ENCODE results near the gene ANLN. TPM values are rescaled to one million over a fixed set of nuclear protein-coding genes. Genes with fewer than 3 reads are reported as not detected.

The ANLN gene, protein sequence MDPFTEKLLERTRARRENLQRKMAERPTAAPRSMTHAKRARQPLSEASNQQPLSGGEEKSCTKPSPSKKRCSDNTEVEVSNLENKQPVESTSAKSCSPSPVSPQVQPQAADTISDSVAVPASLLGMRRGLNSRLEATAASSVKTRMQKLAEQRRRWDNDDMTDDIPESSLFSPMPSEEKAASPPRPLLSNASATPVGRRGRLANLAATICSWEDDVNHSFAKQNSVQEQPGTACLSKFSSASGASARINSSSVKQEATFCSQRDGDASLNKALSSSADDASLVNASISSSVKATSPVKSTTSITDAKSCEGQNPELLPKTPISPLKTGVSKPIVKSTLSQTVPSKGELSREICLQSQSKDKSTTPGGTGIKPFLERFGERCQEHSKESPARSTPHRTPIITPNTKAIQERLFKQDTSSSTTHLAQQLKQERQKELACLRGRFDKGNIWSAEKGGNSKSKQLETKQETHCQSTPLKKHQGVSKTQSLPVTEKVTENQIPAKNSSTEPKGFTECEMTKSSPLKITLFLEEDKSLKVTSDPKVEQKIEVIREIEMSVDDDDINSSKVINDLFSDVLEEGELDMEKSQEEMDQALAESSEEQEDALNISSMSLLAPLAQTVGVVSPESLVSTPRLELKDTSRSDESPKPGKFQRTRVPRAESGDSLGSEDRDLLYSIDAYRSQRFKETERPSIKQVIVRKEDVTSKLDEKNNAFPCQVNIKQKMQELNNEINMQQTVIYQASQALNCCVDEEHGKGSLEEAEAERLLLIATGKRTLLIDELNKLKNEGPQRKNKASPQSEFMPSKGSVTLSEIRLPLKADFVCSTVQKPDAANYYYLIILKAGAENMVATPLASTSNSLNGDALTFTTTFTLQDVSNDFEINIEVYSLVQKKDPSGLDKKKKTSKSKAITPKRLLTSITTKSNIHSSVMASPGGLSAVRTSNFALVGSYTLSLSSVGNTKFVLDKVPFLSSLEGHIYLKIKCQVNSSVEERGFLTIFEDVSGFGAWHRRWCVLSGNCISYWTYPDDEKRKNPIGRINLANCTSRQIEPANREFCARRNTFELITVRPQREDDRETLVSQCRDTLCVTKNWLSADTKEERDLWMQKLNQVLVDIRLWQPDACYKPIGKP
- total RNA-seq: 10 to 100 TPM in 1 of 4 donors, 1 to 10 TPM in 1, under 1 TPM in 2; 0.26 to 43.8 (median 2.9) TPM

DNA sequence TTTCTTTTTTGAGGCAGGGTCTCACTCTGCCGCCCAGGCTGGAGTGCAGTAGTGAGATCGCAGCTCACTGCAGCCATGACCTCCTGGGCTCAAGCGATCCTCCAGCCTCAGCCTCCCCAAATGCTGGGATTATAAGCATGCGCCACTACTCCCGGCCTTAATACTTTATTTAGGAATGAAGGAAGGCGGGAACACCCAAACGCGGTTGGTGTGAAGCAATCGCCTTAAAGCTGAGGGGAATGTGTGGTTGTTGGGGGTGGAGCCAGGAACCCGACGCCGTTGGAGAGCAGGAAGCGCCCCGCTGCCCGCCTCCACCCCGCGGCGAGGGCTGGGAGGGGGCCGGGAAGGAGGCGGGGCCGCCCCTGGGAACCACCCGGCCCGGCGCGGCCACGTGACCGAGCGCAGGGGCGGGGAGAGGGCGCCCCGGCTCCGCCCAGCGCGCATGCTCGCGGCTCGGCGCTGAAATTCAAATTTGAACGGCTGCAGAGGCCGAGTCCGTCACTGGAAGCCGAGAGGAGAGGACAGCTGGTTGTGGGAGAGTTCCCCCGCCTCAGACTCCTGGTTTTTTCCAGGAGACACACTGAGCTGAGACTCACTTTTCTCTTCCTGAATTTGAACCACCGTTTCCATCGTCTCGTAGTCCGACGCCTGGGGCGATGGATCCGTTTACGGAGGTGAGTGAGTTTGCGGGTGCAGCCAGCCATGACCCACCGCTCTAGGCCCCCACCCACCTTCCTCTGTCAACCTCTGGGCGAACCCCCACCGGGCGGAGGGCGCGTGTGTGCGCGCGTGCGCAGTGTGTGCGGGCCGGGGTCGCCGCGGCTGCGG is at the start of gene ANLN:
Gene ANLN, plus strand, starts transcription at position 492 of the 828 bp plus-strand sequence. Its CDS starts 165 bp downstream, at position 657.
- H3K4me1 ChIP-seq: peaks cover 0 to 10% of the 10 kb centered on the region in 2 donors
- DNase-seq: peak; percentile 93

DNA sequence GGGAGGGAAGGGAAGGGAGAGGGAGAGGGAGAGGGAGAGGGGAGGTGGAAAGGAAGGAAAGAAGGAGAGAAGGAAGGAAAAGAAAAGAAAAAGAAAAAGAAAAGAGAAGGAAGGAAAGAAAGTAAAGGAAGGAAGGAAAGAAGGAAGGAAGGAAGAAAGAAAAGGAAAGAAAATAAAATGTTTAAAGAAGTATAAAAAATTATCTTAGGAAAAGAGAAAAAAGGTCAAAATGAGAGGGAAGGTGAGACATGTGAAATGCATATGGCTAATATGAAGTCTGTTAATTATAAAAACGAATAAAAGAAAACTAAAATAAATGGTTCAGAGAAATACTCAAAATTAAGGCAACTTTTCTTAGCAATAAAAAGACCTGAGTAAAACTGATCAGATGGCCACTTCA is 46.1 kb upstream of the ANLN start:
- no peak overlapping the region for H3K4me3 ChIP-seq
- no peaks in the 10 kb centered on the region for H3K4me1 ChIP-seq
- H3K36me3 ChIP-seq: no peaks in the 10 kb centered on the region
- H3K27me3 ChIP-seq: no peaks in the 10 kb centered on the region
- no peak for DNase-seq
- H3K27ac ChIP-seq: no peak overlapping the region
- no peaks in the 10 kb centered on the region for H3K9me3 ChIP-seq
- TF ChIP-seq, protein P1, sequence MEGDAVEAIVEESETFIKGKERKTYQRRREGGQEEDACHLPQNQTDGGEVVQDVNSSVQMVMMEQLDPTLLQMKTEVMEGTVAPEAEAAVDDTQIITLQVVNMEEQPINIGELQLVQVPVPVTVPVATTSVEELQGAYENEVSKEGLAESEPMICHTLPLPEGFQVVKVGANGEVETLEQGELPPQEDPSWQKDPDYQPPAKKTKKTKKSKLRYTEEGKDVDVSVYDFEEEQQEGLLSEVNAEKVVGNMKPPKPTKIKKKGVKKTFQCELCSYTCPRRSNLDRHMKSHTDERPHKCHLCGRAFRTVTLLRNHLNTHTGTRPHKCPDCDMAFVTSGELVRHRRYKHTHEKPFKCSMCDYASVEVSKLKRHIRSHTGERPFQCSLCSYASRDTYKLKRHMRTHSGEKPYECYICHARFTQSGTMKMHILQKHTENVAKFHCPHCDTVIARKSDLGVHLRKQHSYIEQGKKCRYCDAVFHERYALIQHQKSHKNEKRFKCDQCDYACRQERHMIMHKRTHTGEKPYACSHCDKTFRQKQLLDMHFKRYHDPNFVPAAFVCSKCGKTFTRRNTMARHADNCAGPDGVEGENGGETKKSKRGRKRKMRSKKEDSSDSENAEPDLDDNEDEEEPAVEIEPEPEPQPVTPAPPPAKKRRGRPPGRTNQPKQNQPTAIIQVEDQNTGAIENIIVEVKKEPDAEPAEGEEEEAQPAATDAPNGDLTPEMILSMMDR (IDR thresholded peaks at IDR 0.05): no peak
- TF ChIP-seq POLR2A (IDR thresholded peaks at IDR 0.05): no peak
- intact Hi-C loops (cut with DNase I; ENCODE audit: low total_unique reads): no loop called here

More for the DNA sequence above, at the start of gene ANLN:
- Histone ChIP-seq H3K9me3 (no peaks in the 10 kb centered on the region), H3K27ac (peak within 1 kb of the TSS; percentile 79 to 86), H3K27me3 (no peaks in the 10 kb centered on the region), H3K36me3 (no peaks in the 10 kb centered on the region), H3K4me3 (peak within 1 kb of the TSS; percentile 40 to 46)
- intact Hi-C loops (cut with DNase I; ENCODE audit: low total_unique reads): no loop called here
- no peak for TF ChIP-seq POLR2A (IDR thresholded peaks at IDR 0.05)
- TF ChIP-seq, protein P1 (IDR thresholded peaks at IDR 0.05): no peak

DNA sequence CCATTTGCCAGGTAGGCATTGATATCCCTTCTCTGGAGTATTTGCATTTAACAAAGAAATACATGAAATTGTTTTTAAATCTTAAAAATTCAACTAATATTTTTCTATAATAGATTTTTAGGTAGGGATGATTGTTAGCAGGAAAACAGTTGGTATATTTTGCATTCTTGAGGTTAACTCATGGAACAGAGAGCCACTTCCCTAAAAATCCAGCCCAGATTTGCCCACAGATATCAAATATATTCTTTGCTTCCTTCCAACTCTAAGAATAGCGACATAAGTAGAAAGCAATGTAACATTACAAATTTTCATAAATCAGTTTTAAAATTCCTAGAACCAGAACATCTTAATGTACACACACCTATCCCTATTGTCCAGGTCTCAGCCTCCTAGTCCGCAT is 45.0 kb upstream of the ANLN start:
- H3K4me3 ChIP-seq: no peak overlapping the region
- no peaks in the 10 kb centered on the region for H3K4me1 ChIP-seq
- TF ChIP-seq, protein P1 (IDR thresholded peaks at IDR 0.05): no peak
- no peak for TF ChIP-seq POLR2A (IDR thresholded peaks at IDR 0.05)
- intact Hi-C loops (cut with DNase I; ENCODE audit: low total_unique reads): no loop called here
- H3K9me3 ChIP-seq: no peaks in the 10 kb centered on the region
- no peak for DNase-seq
- H3K27me3 ChIP-seq: no peaks in the 10 kb centered on the region
- H3K36me3 ChIP-seq: no peaks in the 10 kb centered on the region
- H3K27ac ChIP-seq: no peak overlapping the region

DNA sequence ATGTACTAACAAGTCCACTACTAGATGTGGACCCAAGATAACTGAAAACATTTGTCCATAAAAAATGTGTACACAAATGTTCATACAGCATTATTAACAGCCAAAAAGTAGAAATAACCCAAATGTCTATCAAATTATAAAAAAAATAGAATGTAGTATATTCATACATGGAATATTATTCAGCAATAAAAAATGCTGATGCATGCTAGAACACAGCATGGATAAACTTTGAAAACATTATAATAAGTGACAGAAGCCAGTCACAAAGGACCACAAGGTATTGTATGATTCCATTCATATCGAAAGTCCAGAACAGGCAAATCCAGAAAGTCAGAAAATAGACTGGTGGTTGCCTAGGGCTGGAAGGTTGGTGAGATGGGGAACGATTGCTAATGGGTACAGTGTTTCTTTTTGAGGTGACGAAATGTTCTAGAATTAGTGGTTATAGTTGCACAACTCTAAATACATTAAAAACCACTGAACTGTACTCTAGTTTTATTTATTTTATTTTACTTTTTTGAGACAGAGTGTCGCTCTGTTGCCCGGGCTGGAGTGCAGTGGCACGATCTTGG is 43.3 kb upstream of the ANLN start:
- intact Hi-C loops (cut with DNase I; ENCODE audit: low total_unique reads): no loop called here
- Histone ChIP-seq H3K36me3 (no peaks in the 10 kb centered on the region), H3K27me3 (no peaks in the 10 kb centered on the region), H3K4me3 (no peak overlapping the region), H3K27ac (no peak overlapping the region), H3K4me1 (no peaks in the 10 kb centered on the region), H3K9me3 (no peaks in the 10 kb centered on the region)
- TF ChIP-seq, protein P1 (IDR thresholded peaks at IDR 0.05): no peak
- TF ChIP-seq POLR2A (IDR thresholded peaks at IDR 0.05): no peak
- DNase-seq: no peak
